ENCODE results near the gene NRP1.

Gene NRP1

GRCh38 chr10:33153251-33153967 lies 181.1 kb downstream of the NRP1 start:
- no peak overlapping the region for H3K4me3 ChIP-seq (ENCODE audit: low read depth, low read length)
- H3K36me3 ChIP-seq: no peaks in the 10 kb centered on the region
- H3K27me3 ChIP-seq (ENCODE audit: insufficient read depth, low read depth, severe bottlenecking): no peaks in the 10 kb centered on the region
- no peak overlapping the region for H3K27ac ChIP-seq
- no peaks in the 10 kb centered on the region for H3K9me3 ChIP-seq (ENCODE audit: severe bottlenecking)
- TF ChIP-seq CTCF (IDR thresholded peaks at IDR 0.05; ENCODE audit: low read depth, low read length): no peak
- no peak for DNase-seq

GRCh38 chr10:33152750-33153149 lies 181.7 kb downstream of the NRP1 start:
- Histone ChIP-seq H3K36me3 (no peaks in the 10 kb centered on the region), H3K4me3 (ENCODE audit: low read depth, low read length) (no peak overlapping the region), H3K9me3 (ENCODE audit: severe bottlenecking) (no peaks in the 10 kb centered on the region), H3K27ac (no peak overlapping the region), H3K27me3 (ENCODE audit: insufficient read depth, low read depth, severe bottlenecking) (no peaks in the 10 kb centered on the region)
- no peak for TF ChIP-seq CTCF (IDR thresholded peaks at IDR 0.05; ENCODE audit: low read depth, low read length)
- no peak for DNase-seq

- Histone ChIP-seq H3K27me3 (ENCODE audit: insufficient read depth, low read depth, severe bottlenecking) (no peaks in the 10 kb centered on the region), H3K9me3 (ENCODE audit: severe bottlenecking) (no peaks in the 10 kb centered on the region), H3K4me3 (ENCODE audit: low read depth, low read length) (no peak overlapping the region), H3K36me3 (no peaks in the 10 kb centered on the region), H3K27ac (no peak overlapping the region)
- no peak for DNase-seq
- no peak for TF ChIP-seq CTCF (IDR thresholded peaks at IDR 0.05; ENCODE audit: low read depth, low read length)
Observed at GRCh38 chr10:33152146-33152545, 182.3 kb downstream of the NRP1 start.

- Histone ChIP-seq H3K27ac (no peak overlapping the region), H3K9me3 (ENCODE audit: severe bottlenecking) (no peaks in the 10 kb centered on the region), H3K27me3 (ENCODE audit: insufficient read depth, low read depth, severe bottlenecking) (no peaks in the 10 kb centered on the region), H3K36me3 (no peaks in the 10 kb centered on the region), H3K4me3 (ENCODE audit: low read depth, low read length) (no peak overlapping the region)
- DNase-seq: no peak
- TF ChIP-seq CTCF (IDR thresholded peaks at IDR 0.05; ENCODE audit: low read depth, low read length): no peak
Observed at GRCh38 chr10:33151344-33151864, 183.1 kb downstream of the NRP1 start.

DNA sequence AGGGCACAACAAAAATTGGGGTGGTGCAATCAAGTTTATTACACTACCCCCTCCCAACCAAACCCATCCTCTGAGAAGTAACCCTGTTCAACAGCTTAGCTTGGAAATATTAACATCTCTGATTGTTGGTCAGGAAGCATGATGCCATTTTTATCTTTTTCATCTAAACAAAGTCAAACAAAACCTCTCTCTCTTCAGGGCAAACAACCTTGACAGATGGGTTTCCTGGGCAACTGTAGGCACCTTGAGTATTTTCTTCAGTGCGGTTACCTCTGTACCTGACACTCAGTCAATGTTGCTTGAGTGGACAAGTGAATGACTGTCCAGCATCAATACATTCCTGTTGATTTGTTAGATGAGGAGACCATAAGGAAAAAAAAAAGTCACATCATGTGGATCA lies 183.6 kb downstream of the NRP1 start:
- no peak for TF ChIP-seq CTCF (IDR thresholded peaks at IDR 0.05; ENCODE audit: low read depth, low read length)
- Histone ChIP-seq H3K9me3 (ENCODE audit: severe bottlenecking) (no peaks in the 10 kb centered on the region), H3K36me3 (no peaks in the 10 kb centered on the region), H3K4me3 (ENCODE audit: low read depth, low read length) (no peak overlapping the region), H3K27ac (no peak overlapping the region), H3K27me3 (ENCODE audit: insufficient read depth, low read depth, severe bottlenecking) (no peaks in the 10 kb centered on the region)
- no peak for DNase-seq

DNA sequence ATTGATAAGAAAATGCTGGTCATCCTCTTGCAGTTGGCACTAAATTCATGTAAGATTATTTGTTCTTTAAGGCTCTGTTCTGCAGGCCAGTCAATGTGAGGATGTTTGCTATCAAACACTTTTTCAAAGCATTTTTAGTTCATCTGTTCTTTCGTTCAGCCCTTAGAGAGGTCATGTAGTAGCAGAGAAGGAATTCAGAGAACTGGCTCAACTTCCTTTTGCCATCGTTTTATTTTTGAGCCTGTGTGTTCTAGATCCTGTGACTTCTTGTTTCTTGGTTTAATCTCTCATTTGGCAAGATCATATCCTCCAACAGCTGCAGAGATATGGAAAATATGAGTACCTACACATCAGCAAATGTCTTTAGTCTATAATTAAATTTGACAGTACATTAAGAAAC lies 184.3 kb downstream of the NRP1 start:
- Histone ChIP-seq H3K27me3 (ENCODE audit: insufficient read depth, low read depth, severe bottlenecking) (no peaks in the 10 kb centered on the region), H3K27ac (no peak overlapping the region), H3K36me3 (no peaks in the 10 kb centered on the region), H3K9me3 (ENCODE audit: severe bottlenecking) (no peaks in the 10 kb centered on the region), H3K4me3 (ENCODE audit: low read depth, low read length) (no peak overlapping the region)
- no peak for TF ChIP-seq CTCF (IDR thresholded peaks at IDR 0.05; ENCODE audit: low read depth, low read length)
- DNase-seq: no peak

Data from WERI-Rb-1 (cell line).